Mucosa of descending colon (tissue), 3 donors: ENCODE measurements around the gene ENTPD1. TPM values are rescaled to one million over a fixed set of nuclear protein-coding genes. Genes with fewer than 3 reads are reported as not detected.
A peak's percentile ranks its signal among the peaks of the same experiment; 100 is the strongest.

Experiments used
- ATAC-seq: fragments of 200-7000 bp; cut with Tn5 transposase; one replicate; pipeline ENCODE4 v1.9.1; 2020; ENCODE audit warnings: mild to moderate bottlenecking, moderate library complexity
- DNase-seq, 3 donors: peaks; one replicate each; pipeline ENCODE4 v3.0.0-alpha.2; 2020
- H3K36me3 ChIP-seq: fragments of 200-600 bp; one replicate; pipeline ENCODE4 v1.8.0; 2021; ENCODE audit warnings: low read depth, mild to moderate bottlenecking
- H3K4me1 ChIP-seq: fragments of 200-600 bp; one replicate; pipeline ENCODE4 v1.8.0; 2021; ENCODE audit warnings: low read depth, mild to moderate bottlenecking
- H3K4me3 ChIP-seq: fragments of 200-600 bp; one replicate; pipeline ENCODE4 v1.8.0; 2021; ENCODE audit warnings: mild to moderate bottlenecking
- H3K9me3 ChIP-seq: fragments of 200-600 bp; one replicate; pipeline ENCODE4 v1.8.0; 2021; ENCODE audit warnings: mild to moderate bottlenecking
- CTCF ChIP-seq: fragments of 200-600 bp; IDR thresholded peaks from one replicate; pipeline ENCODE4 v1.8.0; 2022; ENCODE audit warnings: antibody characterized with exemption, mild to moderate bottlenecking
- intact Hi-C, 2 donors: fragments of 100-400 bp; cut with DNase I in 1 of 2; cut with micrococcal nuclease in 1 of 2; formaldehyde crosslinking; loops; one replicate each; pipeline versions ENCODE4 v1.11.0 to v1.11.1; 2022; cut with DNase I, micrococcal nuclease
- total RNA-seq, 3 donors: library from RNA; stranded (reverse); fragmentation: NEBNext Ultra II Directional in 2 of 3; extraction: Animal tissue kit (Norgen Biotek cat#: 25700) in 2 of 3; gene quantifications; one replicate each; pipeline versions ENCODE4 v1.2.1 to v1.2.4, GENCODE V29; 2021 to 2023
- donor health status: DM: no; HTN: no; CAD: no; lungs with moderate emphysema.
- donor health status: DM: no; HTN: no; CAD: no.
- donor health status: DM: no; HTN: yes; CAD: no.

Gene ENTPD1
- total RNA-seq, 3 donors from 2014 or later: 7.1 to 20.3 (median 7.2) TPM

DNA sequence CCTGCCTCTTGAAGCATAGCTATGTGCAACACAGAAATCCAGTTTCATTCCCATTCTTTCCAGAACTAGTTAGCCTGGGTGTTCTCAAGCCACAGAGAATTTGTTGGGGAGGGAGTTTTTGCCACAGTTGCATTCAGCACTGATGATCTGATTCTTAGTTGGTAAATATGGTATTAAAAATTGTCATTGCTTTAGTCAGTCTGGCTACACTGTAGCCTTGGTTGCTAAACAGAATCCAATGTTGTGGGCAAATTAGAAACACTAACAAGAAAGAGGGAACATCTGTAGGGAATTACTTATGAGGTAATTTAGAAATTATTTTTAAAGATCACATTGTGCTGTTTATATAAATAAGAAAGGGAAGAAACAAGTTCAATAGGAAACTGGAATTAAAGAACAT, 94.8 kb downstream of the ENTPD1 start:
- no peak for TF ChIP-seq CTCF
- Histone ChIP-seq H3K4me3 (no peak overlapping the region), H3K9me3 (no peaks in the 10 kb centered on the region), H3K4me1 (no peaks in the 10 kb centered on the region), H3K36me3 (no peaks in the 10 kb centered on the region)
- DNase-seq (no peak), ATAC-seq (no peak)
- intact Hi-C loops: no loop called here

DNA sequence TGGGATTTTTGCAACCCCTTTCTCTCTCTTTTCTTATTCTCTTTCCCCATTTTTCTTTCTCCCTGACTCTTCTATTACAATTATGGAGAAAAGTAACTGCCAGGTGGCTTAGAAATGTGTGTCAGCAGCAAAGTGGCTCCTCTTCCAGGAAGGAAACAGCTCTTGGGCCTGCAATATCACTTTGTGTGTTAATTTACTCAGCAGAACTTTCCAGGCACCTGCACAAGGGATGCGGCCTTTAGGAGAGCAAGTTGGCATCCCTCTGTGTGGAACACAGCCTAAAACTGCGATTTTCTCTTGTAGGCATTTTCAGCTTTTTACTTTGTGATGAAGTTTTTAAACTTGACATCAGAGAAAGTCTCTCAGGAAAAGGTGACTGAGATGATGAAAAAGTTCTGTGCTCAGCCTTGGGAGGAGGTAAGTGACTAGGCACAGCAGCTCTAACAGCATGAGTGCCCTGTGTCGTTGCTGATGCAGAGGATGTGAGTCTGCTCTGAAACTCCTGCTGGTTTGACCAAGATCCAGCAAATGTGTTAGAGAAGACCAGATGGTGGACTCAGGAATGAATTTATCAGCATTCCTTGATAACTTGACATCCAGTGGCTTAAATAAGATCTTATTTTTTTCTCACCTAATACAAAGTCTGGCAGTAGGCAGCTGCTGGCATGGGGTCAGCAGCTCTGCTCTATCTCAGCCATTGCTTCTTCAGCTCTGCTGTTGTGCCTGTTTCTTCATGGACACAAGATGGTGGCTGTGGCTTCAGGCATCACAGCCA, 104.4 kb downstream of the ENTPD1 start:
- DNase-seq (no peak), ATAC-seq (no peak)
- Histone ChIP-seq H3K36me3 (no peaks in the 10 kb centered on the region), H3K4me1 (no peaks in the 10 kb centered on the region), H3K4me3 (no peak overlapping the region), H3K9me3 (no peaks in the 10 kb centered on the region)
- intact Hi-C loops: no loop called here
- no peak for TF ChIP-seq CTCF

DNA sequence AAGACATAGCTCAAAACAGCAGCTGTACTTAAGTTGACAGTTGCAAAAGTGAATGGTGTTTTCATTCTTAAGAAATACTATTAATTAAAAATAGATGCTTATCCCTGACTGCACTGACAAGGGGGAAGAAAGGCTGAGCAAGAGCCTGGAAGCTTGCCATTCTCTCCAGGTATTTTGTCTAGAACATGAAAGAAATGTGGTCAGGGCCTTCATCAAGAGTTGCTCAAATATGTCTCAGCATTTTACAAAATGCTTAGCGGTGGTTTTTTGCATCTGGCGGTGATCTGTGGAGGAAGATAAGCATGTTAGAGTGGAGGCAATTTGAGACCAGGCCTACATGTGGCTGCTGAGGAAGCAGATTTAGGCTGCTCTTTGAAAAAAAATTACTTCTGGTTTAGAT, 105.4 kb downstream of the ENTPD1 start:
- intact Hi-C loops: no loop called here
- no peaks in the 10 kb centered on the region for H3K36me3 ChIP-seq
- H3K4me1 ChIP-seq: peaks cover 4% of the 10 kb centered on the region
- no peak overlapping the region for H3K4me3 ChIP-seq
- H3K9me3 ChIP-seq: no peaks in the 10 kb centered on the region
- ATAC-seq (no peak), DNase-seq (no peak)
- no peak for TF ChIP-seq CTCF

- peaks cover 7% of the 10 kb centered on the region for H3K4me1 ChIP-seq
- no peaks in the 10 kb centered on the region for H3K9me3 ChIP-seq
- DNase-seq (peak in 1 of 3 donors; percentile 35), ATAC-seq (peak; percentile 80)
- no peak for TF ChIP-seq CTCF
- H3K36me3 ChIP-seq: no peaks in the 10 kb centered on the region
- H3K4me3 ChIP-seq: no peak overlapping the region
- intact Hi-C loops: no loop called here
Measured at GRCh38 chr10:95864906-95865813, 109.2 kb downstream of the ENTPD1 start.

DNA sequence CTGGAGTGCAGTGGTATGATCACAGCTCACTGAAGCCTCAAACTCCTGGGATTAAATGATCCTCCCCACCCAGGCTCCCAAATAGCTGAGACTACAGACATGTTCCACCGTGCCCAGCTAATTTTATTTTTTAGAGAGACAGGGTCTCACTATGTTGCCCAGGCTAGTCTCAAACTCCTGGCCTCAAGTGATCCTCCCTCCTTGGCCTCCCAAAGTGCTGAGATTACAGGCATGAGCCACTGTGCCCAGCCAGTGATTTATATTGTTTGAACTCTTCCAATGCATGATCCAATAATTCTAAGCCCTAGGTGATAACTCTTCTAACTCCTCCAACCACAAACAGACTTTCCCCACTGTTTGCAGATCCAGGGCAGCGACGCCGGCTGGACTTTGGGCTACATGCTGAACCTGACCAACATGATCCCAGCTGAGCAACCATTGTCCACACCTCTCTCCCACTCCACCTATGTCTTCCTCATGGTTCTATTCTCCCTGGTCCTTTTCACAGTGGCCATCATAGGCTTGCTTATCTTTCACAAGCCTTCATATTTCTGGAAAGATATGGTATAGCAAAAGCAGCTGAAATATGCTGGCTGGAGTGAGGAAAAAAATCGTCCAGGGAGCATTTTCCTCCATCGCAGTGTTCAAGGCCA, 110.0 kb downstream of the ENTPD1 start:
- TF ChIP-seq CTCF: no peak
- intact Hi-C loops: no loop called here
- peaks cover 7% of the 10 kb centered on the region for H3K4me1 ChIP-seq
- ATAC-seq (peak; percentile 82), DNase-seq (peak; percentile 23 to 54 (median 53))
- H3K36me3 ChIP-seq: no peaks in the 10 kb centered on the region
- H3K9me3 ChIP-seq: no peaks in the 10 kb centered on the region
- no peak overlapping the region for H3K4me3 ChIP-seq
